HS-5 (cell line): ENCODE measurements around the gene NPLOC4.

Experiments used
- DNase-seq: peaks from one replicate; pipeline ENCODE4 v3.0.0-alpha.2; 2012; ENCODE audit warnings: low read depth

Gene NPLOC4

GRCh38 chr17:81518113-81518784 is 118.7 kb downstream of the NPLOC4 start:
- DNase-seq: no peak

DNA sequence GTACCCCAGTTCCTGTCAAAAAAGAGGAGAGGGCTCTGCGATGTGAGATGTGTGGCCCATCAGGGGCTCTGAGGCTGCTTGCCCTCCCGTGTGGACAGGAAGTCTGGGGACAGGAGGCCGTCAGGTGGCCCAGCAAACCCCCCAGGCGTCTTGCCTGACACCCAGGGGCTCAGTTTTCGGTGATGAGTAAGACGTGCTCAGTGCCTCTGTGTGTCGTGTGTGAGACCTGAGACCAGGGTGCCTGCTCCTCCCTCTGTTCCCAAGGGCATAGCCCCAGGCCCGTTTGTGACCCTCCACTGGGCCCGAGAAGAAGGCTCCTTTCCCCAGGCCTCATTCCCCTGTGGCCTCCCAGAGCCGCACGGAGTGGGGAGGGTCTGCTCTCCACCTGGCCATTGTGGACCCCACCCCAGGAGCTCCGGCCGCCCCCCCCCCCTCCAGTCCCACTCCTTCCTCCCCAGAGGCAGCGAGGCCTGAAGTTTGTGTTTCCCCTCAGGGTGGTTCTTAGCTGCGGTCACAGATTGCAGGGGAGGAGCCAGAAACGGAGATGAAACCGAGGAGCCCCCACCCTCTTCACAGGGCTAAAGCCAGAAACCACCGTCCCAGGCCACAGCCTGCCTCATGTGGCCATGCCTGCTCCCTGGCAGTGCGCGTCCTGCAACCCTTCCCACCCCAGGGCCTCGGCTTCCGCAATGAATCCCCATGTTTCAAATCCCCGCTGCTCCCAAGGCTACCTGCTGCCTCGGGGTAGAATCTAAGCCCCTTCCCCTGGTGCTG is 119.4 kb downstream of the NPLOC4 start:
- DNase-seq: no peak

- no peak for DNase-seq
Observed at GRCh38 chr17:81517009-81517338, 119.9 kb downstream of the NPLOC4 start.

DNA sequence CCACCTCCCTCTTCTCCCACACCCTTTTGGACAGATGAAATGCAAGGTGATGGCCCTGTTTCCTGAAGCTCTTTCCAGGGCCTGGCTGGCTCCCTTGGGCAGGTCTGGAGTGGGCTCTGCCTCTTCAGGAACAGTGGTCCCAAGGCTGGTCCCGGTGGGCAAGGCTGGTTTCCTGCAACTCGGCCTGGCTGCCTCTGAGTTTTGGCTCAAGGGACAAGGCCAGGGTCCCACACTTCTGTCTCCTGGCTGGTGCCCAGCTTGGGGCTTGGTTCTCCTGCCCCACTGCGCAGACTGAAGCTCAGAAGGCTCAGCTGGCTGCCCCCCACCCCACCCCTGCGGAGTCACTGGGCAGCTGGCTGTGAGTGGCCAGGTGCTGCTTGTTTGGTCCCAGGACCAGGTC is 120.5 kb downstream of the NPLOC4 start:
- no peak for DNase-seq

DNA sequence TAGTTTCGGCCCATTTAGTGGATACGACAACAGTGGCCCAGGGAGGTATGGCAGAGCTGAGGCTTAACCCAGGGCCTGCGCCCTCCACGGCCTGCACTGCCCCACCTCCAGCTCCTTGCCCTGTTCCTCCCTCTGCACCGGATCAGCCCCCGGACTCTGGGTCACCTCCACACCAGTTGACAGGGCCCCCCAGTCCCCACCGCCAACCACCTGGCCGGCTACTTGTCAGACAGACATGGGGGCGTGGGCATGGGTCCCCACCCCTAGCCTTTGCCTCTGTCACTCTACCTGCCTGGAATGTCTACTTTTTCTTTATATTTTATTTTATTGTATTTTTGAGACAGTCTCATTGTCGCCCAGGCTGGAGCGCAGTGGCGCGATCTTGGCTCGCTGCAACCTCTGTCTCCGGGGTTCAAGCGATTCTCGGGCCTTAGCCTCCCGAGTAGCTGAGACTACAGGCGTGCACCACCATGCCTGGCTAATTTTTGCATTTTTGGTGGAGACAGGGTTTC is 121.3 kb downstream of the NPLOC4 start:
- no peak for DNase-seq

DNA sequence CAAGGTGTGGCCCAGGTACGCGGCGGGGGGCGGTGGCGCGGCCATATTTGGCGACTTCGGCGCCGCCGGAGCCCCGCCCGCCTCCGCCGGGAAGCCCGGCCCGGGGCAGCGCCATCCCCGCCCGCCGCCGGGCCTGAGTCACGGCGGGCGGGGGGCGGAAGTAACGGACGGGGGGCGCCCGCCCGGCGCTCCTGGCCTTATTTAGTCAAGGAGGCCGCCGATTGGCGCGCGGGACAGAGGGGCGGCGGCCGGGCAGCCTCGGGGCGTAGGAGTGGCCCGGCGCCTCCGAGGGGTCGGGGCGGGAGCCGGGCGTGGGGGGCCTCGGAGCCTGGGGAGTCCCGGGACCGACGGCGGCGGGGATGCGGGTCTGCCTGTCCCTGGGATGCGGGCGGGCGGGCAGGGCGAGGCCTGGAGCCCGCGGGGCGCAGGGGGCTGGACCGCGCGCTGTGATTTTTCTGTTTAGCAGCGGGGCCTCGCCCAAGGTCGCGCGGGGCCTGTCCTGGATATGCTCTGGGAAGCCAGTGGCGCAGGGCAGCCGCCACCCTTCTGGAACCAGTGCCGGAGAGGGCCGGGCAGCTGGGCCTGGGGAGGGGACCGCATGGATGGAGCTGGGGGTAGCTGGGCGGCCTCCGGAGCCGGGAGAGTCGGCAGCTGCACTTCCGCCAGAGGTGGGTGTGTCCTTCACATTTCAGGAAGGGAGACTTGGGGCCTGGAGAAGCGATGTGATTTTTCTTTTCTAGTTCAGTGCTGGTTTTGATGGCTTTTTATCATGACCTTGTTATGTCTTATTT is 122.0 kb downstream of the NPLOC4 start:
- DNase-seq: no peak

DNA sequence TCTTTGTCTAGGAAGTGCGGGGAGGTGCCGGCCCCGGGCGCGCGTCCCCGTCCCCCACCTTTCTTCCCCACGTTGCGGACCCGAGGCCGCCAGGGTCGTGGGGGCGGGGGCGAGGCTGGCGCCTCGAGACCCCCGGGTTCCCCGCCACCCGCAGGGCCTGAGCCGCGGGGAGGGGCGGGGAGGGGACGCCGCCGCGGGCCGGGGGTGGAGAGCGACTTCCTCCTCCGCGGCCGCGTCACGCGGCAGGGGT is 122.5 kb downstream of the NPLOC4 start:
- no peak for DNase-seq

- DNase-seq: no peak
Observed at GRCh38 chr17:81513753-81514488, 123.0 kb downstream of the NPLOC4 start.

DNA sequence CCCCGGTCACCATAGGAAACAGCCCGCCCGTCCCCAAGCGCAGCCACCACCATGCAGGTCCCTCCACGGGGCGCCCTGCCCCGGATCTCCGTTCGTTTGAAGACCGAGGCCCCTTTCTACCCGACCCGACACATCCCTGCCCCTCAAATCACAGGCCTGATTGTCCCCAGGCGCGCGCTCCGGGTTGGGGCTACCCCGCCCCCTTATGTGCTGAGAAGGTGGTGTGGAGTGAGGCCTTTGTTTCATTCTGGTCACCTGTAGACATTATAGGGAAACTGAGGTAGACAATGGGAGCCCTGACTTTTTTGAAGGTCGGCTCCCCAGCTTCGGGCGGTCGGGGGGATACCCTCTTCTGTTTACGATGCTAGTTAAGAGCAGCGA is 123.5 kb downstream of the NPLOC4 start:
- no peak for DNase-seq

GRCh38 chr17:81512562-81513371 is 124.1 kb downstream of the NPLOC4 start, which contains the start of gene ACTG1:
Gene ACTG1, minus strand, starts transcription at chr17:81512799. Its CDS starts 445 bp downstream, at chr17:81512354.
- peak; percentile 68 for DNase-seq

- DNase-seq: no peak
Observed at GRCh38 chr17:81511804-81512561, 124.9 kb downstream of the NPLOC4 start.

- DNase-seq: no peak
Observed at GRCh38 chr17:81511554-81511803, 125.4 kb downstream of the NPLOC4 start.

GRCh38 chr17:81510785-81511553 is 125.9 kb downstream of the NPLOC4 start:
- no peak for DNase-seq

DNA sequence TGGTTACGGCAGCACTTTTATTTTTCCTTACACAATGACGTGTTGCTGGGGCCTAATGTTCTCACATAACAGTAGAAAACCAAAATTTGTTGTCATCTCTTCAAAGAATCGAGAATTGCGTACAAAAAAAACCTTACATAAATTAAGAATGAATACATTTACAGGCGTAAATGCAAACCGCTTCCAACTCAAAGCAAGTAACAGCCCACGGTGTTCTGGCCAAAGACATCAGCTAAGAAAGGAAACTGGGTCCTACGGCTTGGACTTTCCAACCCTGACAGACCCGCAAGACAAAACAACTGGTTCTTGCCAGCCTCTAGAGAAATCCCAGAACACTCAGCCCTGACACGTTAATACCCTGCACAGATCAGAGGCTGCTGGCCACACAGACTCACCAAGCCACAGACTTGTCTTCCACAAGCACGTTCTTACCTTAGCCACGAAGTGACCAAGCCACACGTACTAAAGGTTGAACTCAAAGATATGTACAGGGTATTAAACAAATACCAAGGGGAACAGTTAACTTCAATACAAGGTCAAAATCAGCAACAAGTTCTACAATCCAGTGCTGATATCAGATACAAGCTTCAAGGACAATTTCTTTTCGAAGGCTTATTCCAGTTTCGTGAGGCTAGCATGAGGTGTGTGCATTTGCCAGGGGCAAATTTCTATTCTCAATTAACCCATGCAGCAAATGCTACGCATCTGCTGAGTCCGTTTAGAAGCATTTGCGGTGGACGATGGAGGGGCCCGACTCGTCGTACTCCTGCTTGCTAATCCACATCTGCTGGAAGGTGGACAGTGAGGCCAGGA is 126.7 kb downstream of the NPLOC4 start:
- DNase-seq: no peak

DNA sequence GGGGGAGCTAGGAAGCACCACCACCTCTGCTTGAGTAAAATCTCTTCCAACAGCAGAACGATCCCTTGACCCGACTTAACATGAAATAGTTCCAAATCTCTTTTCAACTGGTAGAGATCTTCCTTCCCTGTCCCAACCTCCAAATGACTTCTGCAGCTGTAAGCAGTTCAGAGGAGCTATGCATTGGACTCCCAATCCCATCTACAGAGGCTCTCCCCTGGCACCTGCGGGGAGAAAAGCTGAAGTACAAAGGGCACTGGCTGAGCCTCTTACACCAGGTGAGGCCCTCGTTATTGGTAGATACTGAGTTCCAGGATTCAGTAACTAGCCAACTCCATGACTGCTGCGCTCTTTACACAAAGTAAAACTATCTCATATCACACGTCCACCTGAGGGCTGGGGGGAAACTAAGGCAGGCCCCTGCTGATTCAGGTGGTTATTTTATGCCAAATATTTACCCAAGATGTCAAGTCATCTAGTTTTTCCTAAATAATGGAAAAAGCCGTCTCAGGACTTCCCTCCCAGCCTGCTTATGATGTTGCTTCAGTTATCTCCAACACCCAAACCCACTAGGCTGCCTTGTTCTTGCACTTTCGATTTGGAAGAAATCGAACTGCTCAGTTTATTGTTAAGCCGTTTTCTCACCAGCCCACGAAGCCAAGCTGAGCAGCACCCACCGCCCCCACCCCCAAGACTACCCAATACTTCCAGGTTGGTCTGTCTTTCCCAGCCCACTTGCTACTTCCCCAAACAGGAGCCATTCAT is 127.5 kb downstream of the NPLOC4 start:
- DNase-seq: no peak

- DNase-seq: peak; percentile 45
Observed at GRCh38 chr17:81508639-81509206, 128.2 kb downstream of the NPLOC4 start.
